Peyer's patch (tissue), 4 donors: ENCODE data around the gene SKAP2. TPM values are rescaled to one million over a fixed set of nuclear protein-coding genes. Genes with fewer than 3 reads are reported as not detected.

Experiments
- DNase-seq, 3 donors: peaks; one replicate each; pipeline ENCODE4 v3.0.0-alpha.2; 2017 to 2019
- H3K27ac ChIP-seq, 4 donors: fragments of 200-600 bp; sonication (generic); one replicate each; pipeline ENCODE4 v1.5.1; 2016 to 2019
- H3K27me3 ChIP-seq, 2 donors: fragments of 200-600 bp; sonication (generic); one replicate each; pipeline ENCODE4 v1.5.1; 2019
- H3K36me3 ChIP-seq, 3 donors: fragments of 200-600 bp; sonication (generic); one replicate each; pipeline ENCODE4 v1.5.1; 2016 to 2019
- H3K4me1 ChIP-seq, 4 donors: fragments of 200-600 bp; sonication (generic); one replicate each; pipeline ENCODE4 v1.5.1; 2016 to 2019
- H3K4me3 ChIP-seq, 4 donors: fragments of 200-600 bp; sonication (generic); 1 replicate in 3 of 4; 2 replicates in 1 of 4; pipeline ENCODE4 v1.5.1; 2016 to 2019; ENCODE audit warnings: mild to moderate bottlenecking in 1 of 4
- H3K9me3 ChIP-seq, 4 donors: fragments of 200-600 bp; sonication (generic); one replicate each; pipeline ENCODE4 v1.5.1; 2016 to 2019; ENCODE audit warnings: mild to moderate bottlenecking in 1 of 4
- POLR2A ChIP-seq, 2 donors: fragments of 450-650 bp; IDR thresholded peaks; one replicate each; pipeline ENCODE4 v1.5.1; 2017; ENCODE audit warnings: antibody characterized with exemption in 2 of 2, mild to moderate bottlenecking in 2 of 2, moderate library complexity in 2 of 2
- total RNA-seq, 4 donors: library from RNA; depleted of rRNA; stranded (reverse); fragments of >200 nt; gene quantifications; one replicate each; pipeline ENCODE4 v1.1.0, GENCODE V29; 2016
- TF ChIP-seq, protein P1 (sequence below), 6 experiments: fragments of 450-650 bp in 4 of 6; fragments of 200-600 bp in 2 of 6; sonication (generic) in 1 of 6; IDR thresholded peaks; one replicate each; pipeline ENCODE4 v1.5.1; 2017 to 2019; ENCODE audit warnings: antibody characterized with exemption in 6 of 6, mild to moderate bottlenecking in 3 of 6, moderate library complexity in 1 of 6

The SKAP2 gene
- total RNA-seq, 4 donors from 2014 or later = 32.2 to 101 (median 37.9) TPM

GRCh38 chr7:26861050-26861449 lies 3.3 kb downstream of the SKAP2 start:
- no peak for DNase-seq
- no peaks in the 10 kb centered on the region for H3K9me3 ChIP-seq
- peaks cover 0 to 33% (median 3%) of the 10 kb centered on the region in 4 donors for H3K4me1 ChIP-seq
- no peak overlapping the region for H3K27ac ChIP-seq
- no peak overlapping the region for H3K4me3 ChIP-seq
- H3K36me3 ChIP-seq = no peaks in the 10 kb centered on the region
- TF ChIP-seq, protein P1, sequence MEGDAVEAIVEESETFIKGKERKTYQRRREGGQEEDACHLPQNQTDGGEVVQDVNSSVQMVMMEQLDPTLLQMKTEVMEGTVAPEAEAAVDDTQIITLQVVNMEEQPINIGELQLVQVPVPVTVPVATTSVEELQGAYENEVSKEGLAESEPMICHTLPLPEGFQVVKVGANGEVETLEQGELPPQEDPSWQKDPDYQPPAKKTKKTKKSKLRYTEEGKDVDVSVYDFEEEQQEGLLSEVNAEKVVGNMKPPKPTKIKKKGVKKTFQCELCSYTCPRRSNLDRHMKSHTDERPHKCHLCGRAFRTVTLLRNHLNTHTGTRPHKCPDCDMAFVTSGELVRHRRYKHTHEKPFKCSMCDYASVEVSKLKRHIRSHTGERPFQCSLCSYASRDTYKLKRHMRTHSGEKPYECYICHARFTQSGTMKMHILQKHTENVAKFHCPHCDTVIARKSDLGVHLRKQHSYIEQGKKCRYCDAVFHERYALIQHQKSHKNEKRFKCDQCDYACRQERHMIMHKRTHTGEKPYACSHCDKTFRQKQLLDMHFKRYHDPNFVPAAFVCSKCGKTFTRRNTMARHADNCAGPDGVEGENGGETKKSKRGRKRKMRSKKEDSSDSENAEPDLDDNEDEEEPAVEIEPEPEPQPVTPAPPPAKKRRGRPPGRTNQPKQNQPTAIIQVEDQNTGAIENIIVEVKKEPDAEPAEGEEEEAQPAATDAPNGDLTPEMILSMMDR (IDR thresholded peaks at IDR 0.05) = no peak
- no peak for TF ChIP-seq POLR2A (IDR thresholded peaks at IDR 0.05)
- H3K27me3 ChIP-seq = no peaks in the 10 kb centered on the region

DNA sequence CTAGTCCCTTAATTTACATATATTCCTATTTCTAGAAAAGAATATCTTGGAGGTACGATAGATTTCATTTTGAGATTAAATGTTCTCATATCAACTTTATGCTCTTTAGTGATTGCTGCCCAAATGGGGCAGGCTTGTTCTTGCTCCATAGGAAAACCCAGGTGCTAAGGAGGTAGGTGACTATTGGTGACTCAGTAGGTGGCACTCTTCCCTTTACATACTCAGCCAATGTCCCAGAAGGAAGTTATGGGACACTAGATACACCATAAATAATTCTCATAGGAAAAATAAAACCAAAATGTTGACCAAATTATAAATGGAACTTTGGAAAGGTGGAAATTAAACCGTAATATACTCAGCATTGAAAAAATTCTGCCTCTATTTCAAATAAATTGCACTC lies 4.0 kb downstream of the SKAP2 start:
- no peaks in the 10 kb centered on the region for H3K36me3 ChIP-seq
- H3K9me3 ChIP-seq = no peaks in the 10 kb centered on the region
- no peak for DNase-seq
- TF ChIP-seq POLR2A (IDR thresholded peaks at IDR 0.05) = no peak
- TF ChIP-seq, protein P1 (IDR thresholded peaks at IDR 0.05) = peak in 3 of 6 experiments; percentile 29 to 57 (median 47)
- no peaks in the 10 kb centered on the region for H3K27me3 ChIP-seq
- H3K27ac ChIP-seq = no peak overlapping the region
- H3K4me3 ChIP-seq = no peak overlapping the region
- peaks cover 0 to 33% (median 4%) of the 10 kb centered on the region in 4 donors for H3K4me1 ChIP-seq

GRCh38 chr7:26859720-26860119 lies 4.7 kb downstream of the SKAP2 start:
- no peak overlapping the region for H3K4me3 ChIP-seq
- no peaks in the 10 kb centered on the region for H3K27me3 ChIP-seq
- DNase-seq = no peak
- H3K4me1 ChIP-seq = peaks cover 0 to 33% (median 6%) of the 10 kb centered on the region in 4 donors
- TF ChIP-seq, protein P1 (IDR thresholded peaks at IDR 0.05) = no peak
- TF ChIP-seq POLR2A (IDR thresholded peaks at IDR 0.05) = no peak
- no peaks in the 10 kb centered on the region for H3K36me3 ChIP-seq
- peak overlapping the region in 1 of 4 donors; percentile 42 for H3K27ac ChIP-seq
- H3K9me3 ChIP-seq = no peaks in the 10 kb centered on the region

GRCh38 chr7:26858735-26859134 lies 5.7 kb downstream of the SKAP2 start:
- Histone ChIP-seq H3K4me1 (peaks cover 0 to 33% (median 6%) of the 10 kb centered on the region in 4 donors), H3K36me3 (no peaks in the 10 kb centered on the region), H3K27ac (peak overlapping the region in 3 of 4 donors; percentile 61 to 81 (median 78)), H3K4me3 (no peak overlapping the region), H3K9me3 (no peaks in the 10 kb centered on the region), H3K27me3 (no peaks in the 10 kb centered on the region)
- peak in 1 of 2 donors; percentile 20 for TF ChIP-seq POLR2A (IDR thresholded peaks at IDR 0.05)
- TF ChIP-seq, protein P1 (IDR thresholded peaks at IDR 0.05) = no peak
- peak in 1 of 3 donors; percentile 47 for DNase-seq

DNA sequence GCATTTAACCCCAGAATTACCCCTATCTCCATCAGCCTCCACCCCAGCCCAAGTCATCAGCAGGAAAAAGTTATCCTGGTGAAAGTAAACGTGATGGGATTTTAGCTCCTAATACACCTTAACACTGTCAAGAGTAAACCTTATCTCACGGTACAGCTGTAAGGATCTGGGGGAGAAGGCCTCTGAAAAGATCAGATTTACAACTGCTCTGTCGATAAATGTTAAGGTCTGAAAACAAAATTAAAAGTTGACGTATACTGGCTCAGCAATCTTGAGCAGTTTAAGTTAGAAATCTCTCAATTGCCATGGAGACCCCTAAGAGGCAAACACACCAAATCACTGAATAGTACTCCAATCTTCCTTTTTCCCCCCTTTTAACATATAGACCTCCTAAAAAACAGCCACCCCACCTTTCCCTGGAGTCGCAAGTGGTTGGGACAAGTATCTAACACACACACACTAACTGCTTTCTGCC lies 6.1 kb downstream of the SKAP2 start:
- TF ChIP-seq, protein P1 (IDR thresholded peaks at IDR 0.05) = no peak
- no peak for TF ChIP-seq POLR2A (IDR thresholded peaks at IDR 0.05)
- H3K27me3 ChIP-seq = no peaks in the 10 kb centered on the region
- no peaks in the 10 kb centered on the region for H3K36me3 ChIP-seq
- peak overlapping the region in 2 of 4 donors; percentile 43 to 50 for H3K4me3 ChIP-seq
- H3K27ac ChIP-seq = peak overlapping the region in 3 of 4 donors; percentile 61 to 81 (median 78)
- no peaks in the 10 kb centered on the region for H3K9me3 ChIP-seq
- no peak for DNase-seq
- H3K4me1 ChIP-seq = peaks cover 0 to 32% (median 6%) of the 10 kb centered on the region in 4 donors
